Measurements from ENCODE around the gene MOGAT3.

MOGAT3 gene

DNA sequence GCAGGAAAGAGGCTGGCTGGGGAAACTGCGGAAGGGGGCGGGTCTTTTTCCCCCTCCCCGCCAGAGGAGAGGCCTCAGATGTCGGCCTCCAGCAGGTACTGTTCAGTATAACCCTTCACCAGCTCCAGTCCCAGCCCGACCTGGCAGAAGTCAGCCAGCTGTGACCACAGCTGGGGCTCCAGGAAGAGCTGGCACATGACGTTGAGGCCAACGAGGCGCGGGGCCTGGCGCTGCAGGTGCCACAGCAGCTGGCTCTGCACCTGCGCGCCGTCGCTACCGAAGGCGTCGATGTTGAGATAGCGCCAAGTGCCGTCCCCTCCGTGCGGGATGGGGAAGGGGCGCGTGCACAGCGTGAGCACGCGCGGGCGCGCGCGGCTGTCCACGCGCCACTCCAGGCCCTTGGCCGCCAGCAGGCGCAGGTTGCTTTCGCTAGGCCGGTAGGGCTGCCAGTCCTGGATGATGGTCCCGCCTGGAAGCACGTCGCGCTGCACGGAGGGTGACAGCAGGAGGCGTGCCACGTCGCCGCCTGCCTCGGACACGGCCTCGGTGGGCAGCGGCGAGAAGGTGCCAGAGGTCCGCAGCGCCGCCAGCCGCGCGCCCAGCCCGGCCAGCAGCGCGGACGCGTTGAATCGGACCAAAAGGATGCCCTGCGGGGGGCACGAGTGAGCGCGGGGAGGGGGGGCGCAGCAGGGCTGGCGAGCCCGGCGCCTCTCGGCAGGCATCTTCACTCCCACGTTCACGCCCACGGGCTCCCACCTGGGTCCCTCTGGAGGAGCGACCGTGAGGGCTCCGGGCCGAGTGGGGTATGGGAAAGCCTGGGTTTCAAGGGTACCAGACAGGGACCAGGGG lies 28.6 kb downstream of the MOGAT3 start:
- no peak for DNase-seq (ENCODE audit: low read depth in 2 of 2)

DNA sequence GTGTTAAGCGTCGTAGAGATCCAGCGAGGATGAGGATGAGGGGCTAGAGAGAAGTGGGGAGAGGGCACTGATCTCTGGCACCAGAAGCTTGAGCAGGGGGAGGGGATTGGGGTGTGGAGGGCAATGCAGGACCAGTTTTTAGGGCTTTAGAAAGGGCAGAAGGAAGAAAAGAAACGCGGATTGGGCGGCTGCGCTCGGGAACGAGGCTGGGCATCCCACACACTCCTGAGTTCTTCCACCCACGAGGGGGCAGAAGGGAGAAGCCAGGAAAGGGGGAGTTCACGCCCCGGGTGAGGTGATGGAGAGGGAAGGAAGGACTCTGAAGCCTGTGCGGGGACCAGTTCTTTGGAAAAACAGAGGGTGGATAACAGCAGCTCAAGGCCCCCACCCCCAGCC lies 29.4 kb downstream of the MOGAT3 start:
- DNase-seq (ENCODE audit: low read depth in 2 of 2) = no peak

DNA sequence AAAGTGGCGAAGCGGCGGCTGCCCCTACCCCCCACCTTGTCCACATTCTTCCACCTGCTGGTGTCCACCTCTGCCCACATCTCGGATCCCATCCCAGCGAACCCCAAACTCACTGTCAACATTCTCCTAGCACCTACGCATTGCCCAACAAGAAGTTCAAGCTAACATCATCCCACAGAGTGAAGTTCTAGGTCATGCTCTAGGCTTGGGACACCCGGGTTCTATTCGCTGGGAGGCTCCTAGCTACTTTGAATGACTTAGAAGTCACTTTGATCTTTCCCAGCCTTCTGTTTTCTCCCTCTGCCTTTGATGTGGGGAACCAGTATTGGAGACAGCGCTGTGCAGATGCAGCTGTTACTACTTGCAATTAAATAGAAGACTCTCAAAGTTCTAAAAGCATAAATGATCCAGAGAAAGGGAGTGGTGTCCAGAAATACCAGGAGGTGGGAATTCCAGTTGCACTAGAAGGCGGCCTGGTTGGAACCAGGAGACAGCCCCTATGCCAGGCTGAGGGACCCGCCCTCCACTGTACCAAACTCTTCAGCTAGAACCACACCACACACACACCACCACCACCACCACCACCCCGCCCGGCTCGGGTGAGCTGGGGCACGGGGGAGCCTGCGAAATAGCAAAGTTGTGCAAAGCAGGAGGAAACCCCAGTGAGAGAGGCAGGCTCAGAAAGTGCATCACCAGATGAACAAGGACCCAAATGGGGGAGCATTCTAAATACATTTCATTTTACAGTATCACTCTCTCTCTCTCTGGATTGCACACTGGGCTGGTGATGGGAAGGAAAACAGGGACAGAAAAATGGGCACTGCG lies 30.0 kb downstream of the MOGAT3 start:
- no peak for DNase-seq (ENCODE audit: low read depth in 2 of 2)

DNA sequence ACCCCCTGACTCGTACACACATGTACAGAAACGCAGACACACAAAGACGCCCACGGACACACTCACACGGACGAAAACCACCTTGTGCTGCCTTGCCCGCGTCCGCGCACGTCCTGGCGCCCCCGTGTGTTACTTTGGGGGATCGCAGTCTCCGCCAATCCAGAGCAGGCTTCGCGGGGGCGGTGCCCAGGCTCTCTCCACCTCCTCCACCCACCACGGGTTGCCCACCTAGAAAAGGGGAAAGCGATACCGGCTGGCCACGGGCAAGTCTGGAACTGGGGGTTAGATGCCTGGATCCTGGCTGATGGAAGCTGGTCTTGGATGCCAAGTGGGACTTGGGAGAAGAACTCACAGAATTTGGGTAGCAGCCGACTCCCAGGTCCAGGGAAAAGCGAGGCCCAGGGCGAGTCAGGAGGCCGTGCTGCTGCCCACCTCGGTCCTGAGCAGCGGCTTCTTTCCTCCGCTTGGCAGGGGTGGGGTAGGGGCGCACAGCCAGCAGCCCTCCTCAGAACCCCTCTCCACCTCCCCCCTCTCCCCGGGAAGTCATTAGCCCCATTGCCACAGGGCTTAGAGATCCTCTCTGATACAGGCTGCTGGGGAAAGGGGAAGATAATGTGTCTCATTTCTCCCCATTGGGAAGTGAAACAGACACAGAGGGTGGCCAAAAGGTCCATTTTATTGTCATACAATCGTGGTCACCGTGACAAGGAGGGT lies 30.8 kb downstream of the MOGAT3 start:
- DNase-seq (ENCODE audit: low read depth in 2 of 2) = peak; percentile 63 to 79

DNA sequence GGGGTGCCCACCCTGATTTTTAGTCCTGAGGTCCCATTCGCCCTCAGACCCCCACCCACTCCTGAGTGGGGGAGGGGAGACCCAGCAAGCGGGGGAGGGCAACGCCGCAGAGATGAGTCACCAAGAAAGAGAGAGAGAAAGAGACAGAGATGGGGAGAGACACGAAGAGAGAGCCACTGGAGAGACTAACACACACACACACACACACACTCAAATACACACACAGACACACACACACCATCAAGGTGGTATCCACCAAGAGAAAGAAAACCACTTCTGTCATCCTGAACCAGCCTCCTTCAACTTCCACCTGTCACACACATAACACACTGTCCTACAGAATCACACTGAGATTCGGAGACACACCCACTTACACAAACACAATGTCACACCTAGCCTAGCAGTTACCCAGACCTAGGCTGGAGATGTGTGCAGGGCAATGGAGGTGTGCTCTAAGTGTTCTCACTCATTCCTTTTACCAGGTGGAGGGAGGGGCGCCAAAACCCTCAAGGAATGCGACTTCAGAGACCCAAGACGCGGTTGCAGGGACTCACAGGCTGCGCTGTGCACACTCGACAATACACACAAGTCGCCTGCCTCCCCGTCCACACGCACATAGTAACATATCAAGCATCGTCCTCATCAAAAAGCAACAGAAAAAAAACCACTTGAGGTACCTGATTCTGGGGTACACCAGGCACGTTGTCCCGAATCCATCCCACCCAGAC lies 31.6 kb downstream of the MOGAT3 start:
- no peak for DNase-seq (ENCODE audit: low read depth in 2 of 2)

DNA sequence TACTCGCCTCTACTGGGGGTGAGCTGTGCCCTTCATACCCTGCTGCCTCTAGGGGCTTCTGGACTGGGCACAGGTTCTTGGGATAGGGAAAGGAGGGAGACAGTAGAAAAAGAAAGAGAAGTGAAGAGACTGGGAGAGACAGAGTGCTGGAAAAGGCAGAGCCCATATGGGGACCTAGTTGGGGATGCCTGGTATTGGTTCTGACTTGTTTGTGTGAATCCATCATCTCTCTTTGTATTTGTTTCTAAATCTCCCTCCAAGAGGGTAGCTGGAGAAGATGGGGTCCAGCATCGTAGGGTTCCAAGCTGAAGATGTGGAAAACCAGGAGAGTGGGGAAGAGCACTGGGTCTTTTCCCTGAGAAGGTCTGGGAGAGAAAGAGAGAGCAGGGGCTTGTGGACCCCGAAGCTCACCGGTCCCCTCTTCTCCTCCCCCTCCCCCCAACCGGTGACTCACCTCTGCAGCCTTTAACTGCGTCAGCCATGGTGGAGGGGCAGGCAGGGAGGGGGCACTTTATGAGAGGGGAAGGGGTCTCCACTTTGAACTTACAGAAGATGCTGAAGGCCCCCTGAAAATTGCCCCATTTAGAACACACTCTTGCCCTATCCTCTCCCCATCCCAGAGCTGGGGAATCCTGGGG lies 32.3 kb downstream of the MOGAT3 start:
- DNase-seq (ENCODE audit: low read depth in 2 of 2) = no peak

DNA sequence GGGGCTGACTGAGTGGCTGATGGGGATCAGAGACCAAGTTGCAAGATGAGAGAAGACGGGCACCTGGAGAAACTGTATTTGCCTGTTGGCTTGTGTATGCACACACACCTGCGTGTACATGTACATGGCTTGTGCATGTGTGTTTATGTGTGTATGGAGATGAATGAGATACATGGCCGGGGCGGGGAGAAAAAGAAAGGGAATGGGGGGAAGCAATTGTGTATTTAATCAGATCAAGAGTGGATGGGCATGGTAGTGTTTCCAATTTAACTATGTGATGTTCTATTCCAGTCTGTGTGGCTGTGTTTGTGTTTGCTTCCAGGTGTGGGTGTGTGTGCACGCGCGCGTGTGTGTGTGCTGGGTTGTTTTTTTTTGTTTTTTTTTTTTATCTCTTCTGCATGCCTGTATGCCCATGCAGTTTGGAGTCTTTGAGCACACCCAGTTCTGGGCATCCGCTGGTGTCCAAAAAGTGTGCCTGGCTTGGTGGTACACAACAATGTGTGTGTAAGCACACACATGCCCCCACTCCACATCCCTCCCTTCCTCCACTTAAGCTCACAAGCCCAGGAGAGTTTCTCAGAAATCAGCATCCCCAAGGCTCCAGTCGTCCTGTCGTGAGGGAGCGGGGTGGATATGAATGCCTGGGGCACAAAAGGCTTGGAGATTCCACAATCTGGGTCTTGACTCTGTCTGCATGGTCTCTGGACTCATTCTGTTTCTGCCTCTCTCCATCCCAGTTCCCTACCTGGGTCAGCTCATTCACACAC lies 33.0 kb downstream of the MOGAT3 start:
- DNase-seq (ENCODE audit: low read depth in 2 of 2) = no peak

DNA sequence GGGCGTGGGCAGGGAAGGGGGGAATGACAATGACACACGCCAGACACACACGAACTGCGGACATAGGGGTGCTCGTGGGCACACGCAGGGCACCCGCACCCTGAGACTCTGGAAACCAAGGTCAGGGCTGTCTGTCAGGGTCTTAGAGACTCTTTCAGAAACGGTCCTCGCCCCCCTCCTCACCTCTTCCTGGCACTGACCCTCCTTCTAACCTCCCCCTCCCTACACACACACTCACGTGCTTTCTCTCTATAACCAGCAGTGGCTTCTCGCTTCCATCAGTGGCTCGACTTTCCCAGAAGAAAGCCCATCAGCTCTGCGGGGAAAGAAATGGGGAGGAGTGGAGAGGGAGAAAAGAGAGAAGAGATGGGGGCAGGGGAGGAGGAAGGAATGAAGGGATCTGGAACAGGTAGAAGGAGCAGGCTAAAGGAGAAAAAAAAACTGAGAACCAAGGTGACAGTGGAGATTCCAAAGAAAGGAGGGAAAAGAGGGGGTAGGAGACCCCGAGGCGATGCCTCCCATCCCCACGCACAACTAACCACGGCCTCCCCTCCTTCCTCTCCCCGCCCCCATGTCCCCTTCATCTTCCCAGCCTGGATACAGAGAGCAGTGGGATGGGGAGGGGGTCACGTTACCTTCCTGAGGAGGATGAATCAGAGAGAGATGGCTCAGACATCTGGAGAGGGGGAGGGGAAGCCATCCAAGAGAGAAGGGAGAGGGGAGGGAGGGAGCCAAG lies 33.8 kb downstream of the MOGAT3 start:
- no peak for DNase-seq (ENCODE audit: low read depth in 2 of 2)

DNA sequence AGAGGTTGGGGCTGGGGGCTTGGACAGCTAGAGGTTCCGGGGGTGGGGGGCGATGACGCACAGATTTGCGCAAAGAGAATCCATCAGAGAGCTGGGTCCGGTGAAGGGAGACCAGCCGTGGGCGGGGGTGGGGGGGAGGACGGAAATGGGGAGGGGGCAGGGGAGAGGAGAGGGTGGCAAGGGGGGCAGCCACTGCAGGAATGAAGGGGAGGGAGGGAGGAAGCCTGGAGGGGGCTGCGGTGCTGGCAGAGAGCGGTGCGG lies 34.3 kb downstream of the MOGAT3 start:
- no peak for DNase-seq (ENCODE audit: low read depth in 2 of 2)

DNA sequence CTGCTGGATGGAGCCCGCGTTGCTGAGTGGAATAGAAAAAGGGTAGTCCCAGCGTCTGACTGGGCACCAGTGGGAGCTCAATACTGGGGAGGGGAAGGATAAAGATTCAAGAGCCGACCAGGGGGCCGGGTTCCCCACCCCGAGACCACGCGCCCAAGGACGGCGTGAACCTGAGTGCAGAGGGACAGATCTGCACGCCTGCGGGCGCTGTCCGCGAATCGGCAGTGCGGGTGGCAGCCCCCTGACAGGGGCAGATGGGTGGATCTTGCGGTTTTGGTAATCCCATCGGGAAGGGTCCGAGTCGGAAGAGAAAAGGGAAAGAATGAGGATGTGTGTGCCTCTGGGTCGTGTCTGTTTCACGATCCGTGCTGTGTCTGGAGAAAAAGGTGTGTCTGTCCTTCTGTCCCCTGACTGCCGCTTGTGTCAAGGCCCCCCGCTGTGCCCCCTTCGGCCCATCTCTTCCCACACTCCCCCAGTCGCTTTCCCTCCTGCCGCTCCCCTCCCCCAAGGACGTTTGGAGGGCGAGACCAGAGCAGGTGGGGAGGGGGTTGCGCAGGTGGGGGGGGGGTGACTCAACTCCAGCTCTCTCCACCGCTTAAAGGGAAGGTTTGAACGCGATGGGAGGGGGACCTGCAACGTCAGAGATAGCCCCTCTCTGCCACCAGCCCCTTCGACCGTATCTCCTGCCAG lies 34.7 kb downstream of the MOGAT3 start:
- no peak for DNase-seq (ENCODE audit: low read depth in 2 of 2)

DNA sequence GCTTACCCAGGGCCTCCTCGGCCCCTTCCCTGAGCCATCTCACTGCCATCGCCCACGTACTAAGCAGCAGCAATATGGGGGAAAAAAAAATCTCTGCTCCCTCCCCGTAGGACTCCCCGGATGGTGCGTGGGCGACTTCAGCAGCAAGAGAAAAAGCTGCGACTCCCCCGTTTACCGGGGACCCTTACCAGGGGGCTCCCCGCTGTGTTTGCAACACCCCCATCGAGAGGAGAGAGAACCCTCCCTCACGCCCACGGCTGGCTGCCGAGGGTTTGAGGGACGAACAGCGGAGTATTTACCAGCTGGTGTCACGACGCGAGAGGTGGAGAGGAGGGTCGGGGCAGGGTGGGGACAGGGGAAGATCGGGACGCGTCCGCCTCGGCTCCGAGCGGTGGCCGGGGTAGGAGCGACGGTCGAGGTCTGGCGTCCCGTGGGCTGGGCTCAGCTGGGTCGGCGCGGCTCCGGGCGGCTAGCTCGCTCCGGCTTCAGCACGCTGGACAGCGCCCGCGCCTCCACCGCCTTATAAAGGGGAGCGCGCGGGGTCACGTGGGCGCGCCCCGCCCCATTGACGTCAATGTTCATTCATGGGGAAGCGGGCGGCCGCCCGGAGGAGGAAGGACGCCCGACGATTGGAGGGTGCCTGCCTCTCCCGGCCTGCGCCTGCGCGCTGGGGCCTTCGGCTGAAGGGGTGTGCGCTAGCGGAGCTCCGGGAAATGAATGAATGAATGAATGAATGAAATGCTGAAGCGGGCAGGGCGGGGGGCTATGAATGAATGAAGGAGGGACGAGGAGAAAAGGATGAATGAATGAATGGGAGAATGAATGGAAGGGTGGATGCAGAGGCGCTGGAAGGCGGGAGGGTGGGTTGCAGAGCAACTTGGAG lies 35.5 kb downstream of the MOGAT3 start, which contains the start of gene VGF:
VGF (minus strand) TSS at position 495 of the 883 bp plus-strand sequence. CDS start 726 bp downstream, outside the sequence.
- DNase-seq (ENCODE audit: low read depth in 2 of 2) = peak; percentile 81 to 82

DNA sequence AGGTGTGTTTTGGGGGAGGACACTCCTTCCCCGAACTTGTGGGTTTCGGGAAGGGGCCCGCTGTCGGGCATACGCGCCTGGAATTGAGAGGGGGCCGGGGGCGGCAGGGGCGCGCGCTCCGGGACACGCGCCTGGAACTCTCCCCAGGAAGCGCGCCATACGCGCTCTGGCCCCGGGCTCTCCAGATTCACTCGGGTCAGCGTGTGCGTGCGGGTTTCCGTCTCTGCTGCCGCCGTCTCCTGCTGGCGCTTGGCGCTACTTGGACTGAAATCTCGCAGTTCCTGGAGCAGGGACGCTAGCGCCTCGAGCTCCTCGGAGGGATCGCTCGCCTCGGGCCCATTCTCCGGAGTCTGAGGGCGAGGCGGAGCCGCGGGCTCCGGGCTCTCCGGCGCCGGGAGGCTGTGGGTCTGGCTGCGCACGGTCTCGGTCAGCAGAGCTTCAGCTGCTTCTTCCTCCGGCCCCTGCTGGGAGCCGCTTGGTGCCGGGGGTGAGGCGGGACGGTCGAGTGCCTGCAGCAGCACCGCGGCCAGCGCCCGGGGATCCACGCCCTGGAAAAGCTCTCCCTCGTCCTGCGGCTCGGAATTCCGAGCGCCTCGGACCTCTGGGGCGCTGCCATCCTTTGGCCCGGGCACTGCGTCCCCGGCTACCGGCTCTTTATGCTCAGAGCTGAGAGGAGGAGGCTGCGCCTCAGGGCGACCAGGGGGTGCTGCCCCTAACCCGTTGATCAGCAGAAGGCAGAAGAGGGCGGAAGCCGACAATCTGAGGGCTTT lies 36.6 kb downstream of the MOGAT3 start:
- DNase-seq (ENCODE audit: low read depth in 2 of 2) = no peak

DNA sequence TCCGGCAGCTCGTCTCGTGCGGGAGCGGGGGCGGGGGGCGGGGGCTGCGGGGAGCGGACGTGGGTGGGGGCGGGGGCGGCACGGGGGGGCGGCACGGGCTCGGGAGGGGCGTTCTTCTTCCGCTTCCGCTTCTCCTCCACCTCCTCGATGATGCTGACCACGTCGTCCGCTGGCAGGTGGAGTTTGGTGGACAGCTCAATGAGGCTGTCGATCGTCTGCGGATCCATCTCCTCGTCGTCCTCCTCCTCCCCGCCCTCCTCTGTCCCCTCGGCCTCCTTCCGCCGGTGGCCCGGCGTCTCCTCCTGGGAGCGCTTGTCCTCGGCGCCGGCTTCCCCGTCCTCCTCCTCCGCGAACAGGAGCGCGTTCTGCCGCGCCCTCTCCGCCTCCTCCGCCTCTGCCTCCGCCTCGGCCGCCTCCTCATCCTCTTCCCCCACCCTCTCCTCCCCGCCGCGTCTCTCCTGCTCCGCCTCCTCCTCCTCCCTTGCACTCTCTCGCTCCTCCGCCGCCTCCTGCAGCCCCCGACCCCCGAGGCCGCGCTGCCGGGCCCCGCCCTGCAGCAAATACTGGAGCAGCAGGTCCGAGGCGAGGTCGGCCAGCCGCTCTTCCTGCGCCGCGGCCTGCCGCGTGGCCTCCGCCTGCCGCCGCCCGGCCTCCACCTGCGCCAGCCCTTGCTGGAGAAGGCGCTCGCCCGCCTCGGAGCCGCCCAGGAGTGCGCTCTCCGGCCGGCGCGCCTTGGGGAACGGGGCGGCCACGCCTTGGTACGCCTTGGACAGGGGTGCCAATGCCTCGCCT lies 37.4 kb downstream of the MOGAT3 start:
- DNase-seq (ENCODE audit: low read depth in 2 of 2) = no peak

DNA sequence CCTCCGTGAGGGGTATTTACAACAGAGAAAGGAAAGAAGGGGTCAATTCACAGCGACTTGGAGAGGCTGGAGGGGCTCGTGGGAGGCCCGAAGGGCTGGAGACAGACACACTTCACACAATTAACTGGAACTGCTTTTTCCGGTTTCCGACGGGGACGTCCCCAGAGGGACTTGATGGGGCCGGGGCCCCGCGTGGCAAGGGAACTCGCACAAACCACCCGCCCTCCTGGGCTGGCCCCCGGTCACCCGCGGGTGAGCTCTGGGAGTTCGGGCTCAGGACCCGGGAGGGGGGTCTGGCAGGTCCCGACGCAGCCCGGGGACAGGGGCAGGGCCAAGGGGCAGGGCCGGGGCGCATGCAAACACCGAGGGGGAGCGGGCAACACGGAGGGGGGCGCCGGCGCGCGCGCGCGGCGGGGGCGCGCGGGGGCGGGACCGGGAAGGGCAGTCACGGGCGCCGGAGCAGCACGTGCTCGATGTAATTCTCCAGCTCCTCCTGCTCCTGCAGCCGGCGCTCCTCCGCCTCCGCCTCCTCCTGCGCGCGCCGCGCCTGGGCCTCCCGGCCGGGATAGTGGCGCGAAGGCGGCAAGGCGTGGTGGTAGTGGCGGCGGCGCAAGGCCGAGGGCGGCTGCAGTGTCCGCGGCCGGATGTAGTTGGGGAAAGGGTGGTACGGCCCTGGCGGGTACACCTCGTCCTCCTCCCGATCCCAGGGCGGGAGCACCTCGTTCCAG lies 38.1 kb downstream of the MOGAT3 start:
- no peak for DNase-seq (ENCODE audit: low read depth in 2 of 2)

DNA sequence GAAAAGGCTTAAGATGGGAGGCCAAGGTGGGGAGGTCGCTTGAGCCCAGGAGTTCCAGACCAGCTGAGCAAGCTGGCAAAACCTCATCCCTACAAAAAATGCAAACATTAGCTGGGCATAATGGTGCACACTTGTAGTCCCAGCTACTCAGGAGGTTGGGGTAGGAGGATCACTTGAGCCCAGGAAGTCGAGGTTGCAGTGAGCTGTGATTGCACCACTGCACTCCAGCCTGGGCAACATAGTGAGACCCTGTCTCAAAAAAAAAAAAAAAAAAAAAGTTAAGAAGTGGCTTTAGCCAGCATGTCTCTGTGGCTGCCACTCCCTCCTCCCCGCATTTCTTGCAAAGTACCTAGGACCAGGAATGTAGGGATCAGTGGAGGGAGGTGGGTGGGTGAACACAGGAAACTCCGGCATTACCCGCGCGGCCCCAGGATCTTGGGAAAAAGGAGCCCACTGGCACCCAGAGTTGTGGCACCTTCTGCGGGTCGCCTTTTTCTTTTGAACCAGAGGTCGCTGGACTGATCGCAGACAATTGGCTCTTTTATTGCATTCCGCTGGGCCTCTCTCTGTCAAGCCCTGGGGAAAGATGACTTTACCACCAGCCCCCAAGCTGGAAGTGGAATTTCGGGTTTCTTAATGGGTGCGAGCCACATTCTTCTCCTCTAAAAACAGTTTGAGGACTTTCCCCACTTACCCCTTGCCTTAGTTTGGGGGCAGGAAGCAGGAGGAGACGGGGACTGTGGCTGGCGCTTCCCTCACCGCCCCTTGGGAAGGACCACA lies 39.0 kb downstream of the MOGAT3 start:
- DNase-seq (ENCODE audit: low read depth in 2 of 2) = no peak
